Stimulated activated CD4-positive, alpha-beta T cell treated with anti-CD3 and anti-CD28 coated beads, Interleukin-1b, Interleukin-23, amount 100 ng/mL, for 48 hours (primary cell): ENCODE data around the gene ABL1.

ENCODE experiments used
- DNase-seq: peaks from one replicate; pipeline ENCODE4 v3.0.0-alpha.2; 2020

ABL1 gene

GRCh38 chr9:130935648-130936271 lies 100.7 kb downstream of the ABL1 start:
- DNase-seq = no peak

- DNase-seq = no peak
Measured at GRCh38 chr9:130936285-130937117, 101.4 kb downstream of the ABL1 start.
